ENCODE measurements around the gene NOCT.
A peak's percentile ranks its signal among the peaks of the same experiment; 100 is the strongest.

NOCT gene, protein sequence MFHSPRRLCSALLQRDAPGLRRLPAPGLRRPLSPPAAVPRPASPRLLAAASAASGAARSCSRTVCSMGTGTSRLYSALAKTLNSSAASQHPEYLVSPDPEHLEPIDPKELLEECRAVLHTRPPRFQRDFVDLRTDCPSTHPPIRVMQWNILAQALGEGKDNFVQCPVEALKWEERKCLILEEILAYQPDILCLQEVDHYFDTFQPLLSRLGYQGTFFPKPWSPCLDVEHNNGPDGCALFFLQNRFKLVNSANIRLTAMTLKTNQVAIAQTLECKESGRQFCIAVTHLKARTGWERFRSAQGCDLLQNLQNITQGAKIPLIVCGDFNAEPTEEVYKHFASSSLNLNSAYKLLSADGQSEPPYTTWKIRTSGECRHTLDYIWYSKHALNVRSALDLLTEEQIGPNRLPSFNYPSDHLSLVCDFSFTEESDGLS

DNA sequence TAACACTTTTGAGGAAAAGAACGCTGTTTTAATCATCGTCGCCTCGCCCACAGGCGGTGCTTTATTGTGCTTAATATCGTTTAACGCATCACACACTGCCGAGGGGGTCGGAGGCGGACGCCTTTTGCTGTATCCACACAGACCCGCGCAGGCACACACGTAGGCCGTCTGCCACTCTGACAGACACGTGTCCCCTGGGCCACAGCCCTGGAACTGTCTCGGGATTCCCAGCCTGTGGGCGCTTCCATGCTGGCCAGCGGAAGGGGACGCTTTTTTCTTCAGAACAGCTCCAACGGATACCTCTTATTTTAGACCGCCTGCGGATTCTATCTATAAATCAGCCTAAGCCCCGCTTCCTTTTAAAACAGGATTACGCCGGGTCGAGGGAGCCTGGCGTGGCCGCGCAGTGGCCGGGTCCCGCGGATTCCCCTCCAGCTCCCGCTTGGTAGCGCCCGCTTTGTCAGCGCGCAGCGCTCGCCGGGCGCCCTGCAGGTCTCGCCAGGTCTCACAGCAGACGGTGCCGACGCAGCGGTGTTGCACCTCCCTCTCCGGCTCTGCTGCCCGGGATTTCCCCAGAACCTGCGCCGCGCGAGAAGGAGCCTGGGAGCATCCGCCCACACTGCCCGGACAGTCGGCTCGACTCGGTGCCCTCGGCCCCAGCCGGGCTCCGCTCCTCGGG, at the start of gene NOCT:
NOCT (plus strand) TSS at position 513 of the 679 bp plus-strand sequence. CDS start 201 bp downstream, outside the sequence.
- Histone ChIP-seq H3K79me2 (ENCODE audit: insufficient read depth, low read length) (peaks cover 46% of the 10 kb centered on the region), H3K4me1 (ENCODE audit: insufficient read depth, low read length) (peaks cover 47% of the 10 kb centered on the region), H3K36me3 (ENCODE audit: insufficient read depth, low read length) (peaks cover 2% of the 10 kb centered on the region; the same call in 1 of the 2 replicates), H3K9ac (ENCODE audit: low read depth, low read length) (peak within 1 kb of the TSS; percentile 80), H3K9me3 (ENCODE audit: insufficient read depth, low read length, severe bottlenecking) (no peaks in the 10 kb centered on the region), H3K27ac (ENCODE audit: low read length) (peak within 1 kb of the TSS; percentile 78), H2AFZ (ENCODE audit: low read depth, low read length) (peak within 1 kb of the TSS; percentile 84), H3K4me3 (ENCODE audit: low read depth in 1 of 2, low read length in 2 of 2) (peak within 1 kb of the TSS; percentile 66 to 82; a peak in 3 of 4 replicates), H3K27me3 (ENCODE audit: insufficient read depth, low read length, poor library complexity) (no peaks in the 10 kb centered on the region), H4K20me1 (ENCODE audit: insufficient read depth, low read length) (peaks cover 17% of the 10 kb centered on the region; the same call in 1 of the 2 replicates), H3K4me2 (ENCODE audit: insufficient read depth, low read length) (peak within 1 kb of the TSS; percentile 76)
- peak; percentile 88 for DNase-seq
- peak; percentile 93 for ATAC-seq (ENCODE audit: insufficient read depth, low read depth)
- TF ChIP-seq EZH2 (IDR thresholded peaks at IDR 0.05; ENCODE audit: borderline replicate concordance, low read depth, low read length, severe bottlenecking): no peak
- TF ChIP-seq, protein P1, sequence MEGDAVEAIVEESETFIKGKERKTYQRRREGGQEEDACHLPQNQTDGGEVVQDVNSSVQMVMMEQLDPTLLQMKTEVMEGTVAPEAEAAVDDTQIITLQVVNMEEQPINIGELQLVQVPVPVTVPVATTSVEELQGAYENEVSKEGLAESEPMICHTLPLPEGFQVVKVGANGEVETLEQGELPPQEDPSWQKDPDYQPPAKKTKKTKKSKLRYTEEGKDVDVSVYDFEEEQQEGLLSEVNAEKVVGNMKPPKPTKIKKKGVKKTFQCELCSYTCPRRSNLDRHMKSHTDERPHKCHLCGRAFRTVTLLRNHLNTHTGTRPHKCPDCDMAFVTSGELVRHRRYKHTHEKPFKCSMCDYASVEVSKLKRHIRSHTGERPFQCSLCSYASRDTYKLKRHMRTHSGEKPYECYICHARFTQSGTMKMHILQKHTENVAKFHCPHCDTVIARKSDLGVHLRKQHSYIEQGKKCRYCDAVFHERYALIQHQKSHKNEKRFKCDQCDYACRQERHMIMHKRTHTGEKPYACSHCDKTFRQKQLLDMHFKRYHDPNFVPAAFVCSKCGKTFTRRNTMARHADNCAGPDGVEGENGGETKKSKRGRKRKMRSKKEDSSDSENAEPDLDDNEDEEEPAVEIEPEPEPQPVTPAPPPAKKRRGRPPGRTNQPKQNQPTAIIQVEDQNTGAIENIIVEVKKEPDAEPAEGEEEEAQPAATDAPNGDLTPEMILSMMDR (IDR thresholded peaks at IDR 0.05; ENCODE audit: borderline replicate concordance, extremely low read depth, low read length, poor library complexity, severe bottlenecking): peak; percentile 23

DNA sequence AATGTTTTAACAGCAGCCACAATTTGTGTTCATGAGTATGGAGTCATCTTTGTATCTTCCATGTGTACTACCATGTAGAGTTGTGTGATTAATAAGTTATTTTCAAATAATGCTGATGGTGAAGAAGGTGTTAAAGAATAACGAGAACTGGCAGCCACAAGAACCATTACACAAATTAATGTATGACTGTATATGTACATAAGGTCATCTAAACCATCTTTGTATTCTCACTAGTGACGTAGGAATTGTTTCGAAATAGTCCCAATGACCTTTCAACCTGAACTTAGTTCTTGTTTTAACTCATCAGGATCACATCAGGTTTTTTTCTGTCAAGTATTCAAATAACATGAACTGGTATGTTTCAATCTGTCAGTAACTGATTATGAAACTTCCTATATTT, 48.3 kb upstream of the NOCT start:
- H3K9me3 ChIP-seq (ENCODE audit: insufficient read depth, low read length, severe bottlenecking): no peaks in the 10 kb centered on the region
- H3K36me3 ChIP-seq (ENCODE audit: insufficient read depth, low read length): no peaks in the 10 kb centered on the region
- H3K4me2 ChIP-seq (ENCODE audit: insufficient read depth, low read length): no peak overlapping the region
- no peaks in the 10 kb centered on the region for H3K79me2 ChIP-seq (ENCODE audit: insufficient read depth, low read length)
- H3K9ac ChIP-seq (ENCODE audit: low read depth, low read length): no peak overlapping the region
- no peak overlapping the region for H3K4me3 ChIP-seq (ENCODE audit: low read depth in 1 of 2, low read length in 2 of 2)
- DNase-seq (no peak), ATAC-seq (ENCODE audit: insufficient read depth, low read depth) (no peak)
- H2AFZ ChIP-seq (ENCODE audit: low read depth, low read length): no peak overlapping the region
- no peak overlapping the region for H3K27ac ChIP-seq (ENCODE audit: low read length)
- no peaks in the 10 kb centered on the region for H3K27me3 ChIP-seq (ENCODE audit: insufficient read depth, low read length, poor library complexity)
- TF ChIP-seq EZH2 (IDR thresholded peaks at IDR 0.05; ENCODE audit: borderline replicate concordance, low read depth, low read length, severe bottlenecking): no peak
- TF ChIP-seq, protein P1 (IDR thresholded peaks at IDR 0.05; ENCODE audit: borderline replicate concordance, extremely low read depth, low read length, poor library complexity, severe bottlenecking): no peak
- H4K20me1 ChIP-seq (ENCODE audit: insufficient read depth, low read length): no peaks in the 10 kb centered on the region
- H3K4me1 ChIP-seq (ENCODE audit: insufficient read depth, low read length): no peaks in the 10 kb centered on the region

DNA sequence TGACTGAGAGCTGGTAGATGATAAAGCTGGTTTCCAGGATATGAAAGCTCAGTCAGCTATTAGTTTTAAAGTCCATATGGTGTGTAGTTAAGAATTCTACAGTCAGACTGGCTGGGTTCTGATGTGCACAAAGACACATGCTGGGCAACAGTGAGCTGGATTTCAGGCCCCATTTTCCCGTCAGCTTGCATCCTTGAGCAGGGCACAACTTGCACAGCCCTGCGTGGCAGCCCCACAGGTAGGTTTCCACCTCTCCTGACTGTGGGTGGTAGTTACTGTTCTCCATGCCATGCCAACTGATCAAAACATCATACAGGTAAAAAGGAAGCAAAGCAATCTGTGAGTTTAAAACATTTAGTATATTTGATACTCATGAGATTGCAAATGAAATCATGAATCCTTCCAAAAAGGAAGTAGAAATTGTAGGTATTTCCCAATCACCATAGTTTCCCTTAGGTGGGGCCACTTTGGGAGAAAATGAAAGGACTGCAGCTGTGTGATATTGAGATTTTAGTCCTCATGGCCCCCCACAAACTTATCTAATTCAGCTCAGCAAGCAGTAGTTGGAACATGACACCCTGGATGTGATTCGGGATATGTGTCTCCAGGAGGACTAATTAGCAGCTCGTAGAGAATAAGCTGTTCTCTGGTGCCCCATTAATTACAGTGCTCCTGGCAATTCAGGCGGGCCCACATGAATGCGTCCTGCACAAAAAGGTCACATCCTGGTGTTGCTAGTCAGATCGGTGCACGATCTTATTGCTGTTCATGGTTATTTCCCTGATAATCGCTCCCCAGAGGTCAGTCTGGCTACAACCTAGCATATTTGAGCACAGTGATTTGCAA, 42.4 kb upstream of the NOCT start:
- no peaks in the 10 kb centered on the region for H3K27me3 ChIP-seq (ENCODE audit: insufficient read depth, low read length, poor library complexity)
- no peaks in the 10 kb centered on the region for H3K4me1 ChIP-seq (ENCODE audit: insufficient read depth, low read length)
- no peaks in the 10 kb centered on the region for H3K36me3 ChIP-seq (ENCODE audit: insufficient read depth, low read length)
- H3K27ac ChIP-seq (ENCODE audit: low read length): no peak overlapping the region
- DNase-seq: no peak
- H3K4me2 ChIP-seq (ENCODE audit: insufficient read depth, low read length): no peak overlapping the region
- no peak for TF ChIP-seq EZH2 (IDR thresholded peaks at IDR 0.05; ENCODE audit: borderline replicate concordance, low read depth, low read length, severe bottlenecking)
- TF ChIP-seq, protein P1 (IDR thresholded peaks at IDR 0.05; ENCODE audit: borderline replicate concordance, extremely low read depth, low read length, poor library complexity, severe bottlenecking): no peak
- no peak overlapping the region for H3K9ac ChIP-seq (ENCODE audit: low read depth, low read length)
- H3K4me3 ChIP-seq (ENCODE audit: low read depth in 1 of 2, low read length in 2 of 2): no peak overlapping the region
- ATAC-seq (ENCODE audit: insufficient read depth, low read depth): no peak
- no peaks in the 10 kb centered on the region for H3K9me3 ChIP-seq (ENCODE audit: insufficient read depth, low read length, severe bottlenecking)
- H3K79me2 ChIP-seq (ENCODE audit: insufficient read depth, low read length): no peaks in the 10 kb centered on the region
- H2AFZ ChIP-seq (ENCODE audit: low read depth, low read length): no peak overlapping the region
- H4K20me1 ChIP-seq (ENCODE audit: insufficient read depth, low read length): no peaks in the 10 kb centered on the region

All from DND-41 (cell line).